HUDEP-2 (cell line): ENCODE measurements around the gene GABRB3.
A peak's percentile ranks its signal among the peaks of the same experiment; 100 is the strongest.

Experiments
- DNase-seq, 76 experiments: peaks; one replicate each; lab custom pipeline; 2025; ENCODE audit not compliant: unreplicated experiment in 76 of 76; lab: John Stamatoyannopoulos, UW

GABRB3 gene

DNA sequence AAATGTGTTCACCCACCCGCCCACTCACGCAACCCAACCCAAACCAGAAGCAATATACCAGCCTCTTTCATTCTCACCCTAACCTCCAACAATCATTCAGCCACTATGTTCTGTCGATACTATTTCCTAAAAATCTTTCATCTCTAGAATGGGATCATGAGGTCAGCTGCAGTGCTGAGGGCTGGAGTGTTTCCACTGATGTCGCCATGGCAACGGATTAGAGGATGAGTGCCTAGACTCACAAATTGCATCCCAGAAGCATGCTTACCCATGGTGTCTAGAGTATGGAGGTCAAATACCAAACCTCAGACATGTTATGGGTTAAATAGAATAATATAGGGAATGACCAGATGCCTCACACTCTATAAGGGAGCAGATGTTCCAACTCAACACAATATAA is 138.5 kb downstream of the GABRB3 start:
- no peak for DNase-seq

DNA sequence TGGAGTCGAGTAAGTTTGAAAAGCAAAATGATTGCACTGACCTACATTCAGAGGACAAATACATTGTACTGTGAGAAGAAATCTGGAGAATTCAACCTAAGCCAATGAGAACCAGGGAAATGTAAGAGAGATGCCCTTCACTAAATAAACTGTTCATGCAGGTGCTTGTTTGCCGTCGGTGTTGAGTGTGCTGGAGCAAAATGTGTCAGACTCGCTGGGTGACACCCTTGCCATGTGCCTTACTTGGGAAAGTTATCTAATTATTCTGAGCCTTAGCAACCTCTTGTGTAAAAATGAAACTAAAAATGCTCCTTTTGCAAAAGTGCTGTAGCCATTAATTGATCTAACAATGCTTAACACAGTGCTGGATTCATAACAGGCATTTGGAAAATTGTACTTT is 140.4 kb downstream of the GABRB3 start:
- DNase-seq, result no peak

DNA sequence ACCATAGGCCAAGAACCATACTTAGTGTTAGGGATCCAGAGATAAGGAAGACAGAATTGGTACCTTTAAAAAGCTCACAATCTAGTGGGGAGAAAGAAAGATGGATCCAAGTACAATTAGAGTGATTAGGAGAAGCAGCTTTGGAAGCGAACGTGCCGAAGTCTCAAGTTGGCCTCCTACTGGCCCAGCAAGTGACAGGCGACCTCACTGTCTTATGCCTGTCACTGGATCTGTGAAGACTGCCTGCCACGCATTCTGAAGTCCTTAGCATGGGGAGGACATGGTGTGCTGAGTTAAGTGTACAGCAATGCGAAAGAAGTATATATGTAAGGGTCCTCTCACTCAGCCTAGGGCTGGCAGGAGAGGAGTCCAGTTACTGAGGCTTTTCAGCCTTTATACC is 141.0 kb downstream of the GABRB3 start:
- peak in 1 of 76 experiments; percentile 17 for DNase-seq

DNA sequence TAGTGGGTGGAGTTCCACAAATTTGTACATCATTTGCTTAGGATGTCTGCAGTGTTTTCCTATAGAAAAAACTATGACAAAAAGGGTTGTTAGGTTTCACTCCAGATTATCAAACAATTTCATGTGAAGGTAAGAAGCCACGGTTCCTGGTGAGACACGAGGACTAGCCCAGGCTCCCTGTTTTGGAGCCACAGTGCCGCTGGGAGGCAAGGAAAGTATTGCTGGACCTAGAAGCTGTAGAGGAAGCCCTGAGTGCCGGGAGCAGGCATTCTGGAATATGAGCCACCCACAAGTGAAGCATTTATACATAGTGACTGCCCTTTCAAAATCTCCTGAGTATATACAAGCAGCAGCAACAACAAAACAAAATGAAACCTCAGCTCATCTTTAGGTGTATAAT is 142.0 kb downstream of the GABRB3 start:
- no peak for DNase-seq

DNA sequence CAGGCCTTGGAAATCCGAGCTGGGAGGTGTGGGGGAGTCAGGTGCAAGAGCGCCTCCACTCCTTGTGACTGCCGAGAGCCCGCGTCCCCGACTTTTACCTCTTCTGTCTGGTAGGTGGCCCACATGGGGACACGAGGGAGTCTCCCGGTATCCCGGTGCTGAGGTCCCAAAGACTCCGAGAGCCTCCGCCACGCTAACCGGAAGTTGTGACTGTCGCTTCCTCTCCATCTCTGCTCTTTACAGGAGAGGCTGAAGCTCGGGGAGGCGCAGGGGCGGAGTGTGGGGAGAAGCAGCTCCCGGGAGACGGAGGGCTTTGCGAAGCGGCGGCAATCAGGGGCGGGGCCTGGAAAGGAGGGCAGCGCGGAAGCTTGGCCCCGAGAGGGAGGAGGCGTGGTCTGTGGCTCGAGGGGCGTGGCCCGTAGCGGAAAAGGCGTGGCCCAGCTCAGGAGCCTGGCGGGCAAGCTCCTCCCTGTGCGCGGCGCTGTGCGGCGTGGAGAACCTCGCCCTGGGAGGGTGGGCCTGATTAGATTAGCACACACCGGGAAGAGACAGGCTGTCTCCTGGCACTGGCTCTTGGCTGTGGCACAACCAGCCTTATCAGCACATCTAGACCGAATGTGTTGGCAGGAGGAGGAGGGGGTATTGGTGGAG is 143.9 kb downstream of the GABRB3 start:
- peak in 75 of 76 experiments; percentile 31 to 100 (median 94) for DNase-seq

DNA sequence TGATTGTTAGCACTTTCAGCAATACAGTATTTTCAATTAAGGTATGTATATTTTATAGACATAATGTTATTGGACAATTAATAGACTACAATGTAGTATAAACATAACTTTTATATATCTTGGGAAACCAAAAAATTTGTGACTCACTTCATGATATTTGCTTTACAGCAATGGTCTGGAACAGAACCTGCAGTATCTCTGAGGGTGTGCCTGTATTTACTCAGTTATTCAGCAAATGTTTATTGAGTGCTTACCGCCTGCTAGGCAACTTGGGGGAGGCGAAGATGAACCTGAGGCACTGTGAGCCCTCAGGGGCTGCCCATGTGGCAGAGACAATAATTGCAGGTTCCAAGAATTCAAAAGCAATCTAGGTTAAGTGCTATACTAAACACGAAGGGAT is 144.8 kb downstream of the GABRB3 start:
- peak in 30 of 76 experiments; percentile 3 to 61 (median 24) for DNase-seq

DNA sequence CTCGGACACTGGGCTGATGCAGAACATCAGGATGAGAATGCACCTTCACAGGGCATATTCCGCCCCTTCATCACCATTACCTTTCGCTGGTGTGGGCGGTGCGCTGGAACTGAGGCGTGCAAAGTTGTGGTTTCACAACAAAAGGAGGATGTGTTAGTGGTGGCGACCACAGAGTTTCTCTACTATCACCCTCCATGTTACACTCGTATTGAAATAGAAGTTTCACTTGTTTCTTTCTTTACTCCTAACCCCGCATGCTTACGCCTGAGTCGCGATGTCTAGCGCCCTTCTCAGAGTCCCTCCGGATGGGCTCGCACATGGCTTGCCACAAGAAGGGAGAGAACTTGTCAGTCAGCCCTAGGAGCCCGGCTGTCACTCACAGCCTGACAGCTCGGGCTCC is 148.7 kb downstream of the GABRB3 start:
- no peak for DNase-seq

DNA sequence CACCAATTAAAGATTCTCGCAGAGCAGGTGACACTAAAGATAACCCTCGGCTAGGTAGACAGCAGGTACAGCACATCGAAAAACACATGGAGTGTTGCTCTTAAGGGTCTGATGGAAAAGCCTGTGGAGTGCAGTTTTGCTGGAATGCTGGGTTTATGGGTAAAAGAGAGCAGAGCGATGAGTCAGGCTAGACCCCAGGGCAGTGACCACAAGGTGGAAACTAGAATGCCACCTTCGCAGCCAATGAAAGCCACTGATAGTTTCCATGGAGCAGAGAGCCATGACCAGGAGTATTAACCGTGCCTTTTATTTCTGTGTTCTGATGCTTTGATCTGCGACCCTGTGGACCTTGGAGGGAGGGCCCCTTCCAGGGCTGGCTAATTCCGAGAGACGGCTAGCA is 149.8 kb downstream of the GABRB3 start:
- DNase-seq, result no peak

DNA sequence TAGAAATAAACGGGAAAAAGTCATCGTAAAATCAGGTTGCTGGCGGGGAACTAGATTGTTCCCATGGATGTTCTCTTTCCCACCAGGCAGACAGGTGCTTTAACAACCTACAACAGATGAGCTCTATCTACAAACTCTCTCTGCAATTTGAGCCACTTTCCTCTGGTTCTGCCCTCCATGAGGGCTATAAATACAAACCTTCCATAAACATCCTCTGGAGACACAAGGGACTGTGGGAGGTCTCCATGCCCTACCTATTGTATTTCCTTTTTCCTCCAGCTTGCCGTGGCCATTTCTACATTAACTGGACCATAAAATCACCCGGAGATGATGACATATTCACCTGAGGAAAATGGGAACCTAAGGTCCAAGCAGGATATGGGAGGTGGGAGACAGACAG is 151.1 kb downstream of the GABRB3 start:
- no peak for DNase-seq

DNA sequence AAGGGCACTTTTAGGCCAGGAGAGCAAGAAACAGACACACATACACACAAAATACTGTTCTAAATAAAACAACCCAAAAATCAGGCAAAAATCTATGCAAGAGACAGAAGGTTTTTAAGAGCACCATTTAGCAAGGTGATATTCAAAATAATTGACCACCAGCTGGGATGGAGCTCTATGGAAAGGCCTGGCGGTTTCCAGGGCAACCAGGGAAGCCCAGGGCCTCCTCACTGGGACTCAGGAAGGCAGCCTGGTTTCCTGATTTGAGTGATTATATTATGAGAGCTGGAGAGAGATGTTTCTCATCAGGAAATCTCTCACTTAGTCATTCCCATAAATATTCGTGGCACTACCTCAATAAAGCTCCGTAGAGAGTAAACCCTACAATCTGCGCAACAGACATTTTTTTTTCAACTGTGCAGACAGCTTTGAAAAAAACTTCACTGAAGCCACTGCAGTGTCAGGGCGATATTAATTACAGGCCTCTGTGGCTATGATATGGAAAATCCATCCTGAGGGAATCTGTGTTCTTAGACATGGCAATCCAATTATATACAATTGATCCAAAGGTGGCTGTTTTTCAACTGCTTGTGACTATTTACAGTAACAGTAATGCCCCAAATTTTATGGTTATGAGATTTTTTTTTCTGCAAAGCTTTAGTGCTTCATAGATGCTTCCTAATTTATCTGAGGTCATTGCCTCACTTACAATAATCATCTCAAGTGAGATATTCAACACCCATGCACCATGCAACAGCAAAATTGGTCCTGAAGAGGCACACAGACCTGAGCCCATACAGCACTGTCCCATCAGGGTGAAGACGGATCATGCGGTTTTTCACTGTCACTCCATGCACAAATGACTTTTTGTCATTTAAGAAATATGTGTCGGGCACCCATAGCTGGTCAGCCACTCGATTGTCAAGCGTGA is 152.1 kb downstream of the GABRB3 start:
- DNase-seq, result no peak

DNA sequence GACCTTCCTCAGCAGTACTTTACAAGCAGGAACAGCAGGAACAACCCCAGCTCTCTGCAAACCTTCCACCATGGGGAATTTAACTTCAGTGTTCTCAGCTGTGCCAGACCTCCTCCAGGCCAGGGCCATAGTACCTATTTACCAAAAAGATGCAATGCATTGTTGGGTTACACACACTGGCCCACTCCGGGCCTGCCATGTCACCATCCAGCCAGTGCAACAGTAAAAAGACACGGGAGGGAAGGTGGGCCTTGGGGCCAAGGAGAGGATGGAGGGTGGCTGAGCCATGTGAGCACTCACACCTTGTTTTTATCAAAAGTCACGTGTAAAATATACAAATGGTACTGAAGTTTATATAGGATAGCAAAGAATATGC is 157.0 kb downstream of the GABRB3 start:
- no peak for DNase-seq

DNA sequence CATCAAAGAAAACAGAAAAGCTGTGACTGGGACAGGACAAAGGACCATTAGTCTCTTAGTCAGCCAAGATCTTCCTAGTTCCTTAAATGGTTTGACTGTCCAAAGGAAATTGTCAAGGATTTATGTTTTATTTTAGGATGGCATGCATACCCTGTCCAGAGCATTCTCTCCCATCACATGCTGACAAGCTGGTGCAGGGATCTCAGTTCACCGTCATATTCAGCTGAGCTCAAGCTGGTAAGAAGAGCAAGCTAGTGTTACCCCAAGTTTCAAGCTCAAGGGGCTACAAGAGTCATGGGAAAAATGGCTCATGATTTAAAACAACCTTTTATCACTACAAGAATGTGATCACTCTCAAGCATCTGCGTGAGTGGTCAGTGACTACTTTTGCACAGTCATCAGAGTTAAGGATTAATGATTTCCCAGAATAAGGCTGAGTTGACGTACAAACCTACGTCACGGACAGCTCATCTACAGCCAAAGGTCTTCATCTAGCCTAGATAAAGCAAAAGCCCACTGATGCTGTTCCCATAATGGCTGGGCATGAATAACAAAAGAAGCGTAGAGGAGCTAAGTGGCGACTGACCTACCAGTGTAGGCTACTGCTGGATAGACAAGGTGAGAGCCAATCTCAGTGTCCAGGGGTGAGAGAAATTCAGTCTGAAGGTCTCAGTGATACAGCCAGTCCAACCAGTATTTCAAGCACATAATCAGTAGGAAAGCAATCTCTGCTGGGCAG is 157.5 kb downstream of the GABRB3 start:
- no peak for DNase-seq

DNA sequence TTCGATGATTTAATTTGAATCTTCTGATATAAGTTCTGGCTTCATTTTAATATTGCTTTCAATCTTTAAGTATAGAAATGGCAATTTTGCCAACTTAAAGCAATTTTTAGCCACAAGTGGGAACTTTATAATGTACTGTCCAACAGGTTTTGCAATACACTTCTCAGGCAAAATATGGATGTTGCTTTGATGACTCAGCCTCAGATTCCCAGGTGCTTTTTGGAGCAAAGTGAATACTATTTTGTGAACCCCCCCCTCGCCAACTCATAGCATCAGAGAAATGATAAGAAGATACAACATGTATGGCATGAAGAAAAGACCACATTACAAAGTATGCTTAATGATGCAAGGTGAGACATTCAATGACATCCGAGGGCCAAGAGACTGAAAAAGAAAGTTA is 158.1 kb downstream of the GABRB3 start:
- no peak for DNase-seq

DNA sequence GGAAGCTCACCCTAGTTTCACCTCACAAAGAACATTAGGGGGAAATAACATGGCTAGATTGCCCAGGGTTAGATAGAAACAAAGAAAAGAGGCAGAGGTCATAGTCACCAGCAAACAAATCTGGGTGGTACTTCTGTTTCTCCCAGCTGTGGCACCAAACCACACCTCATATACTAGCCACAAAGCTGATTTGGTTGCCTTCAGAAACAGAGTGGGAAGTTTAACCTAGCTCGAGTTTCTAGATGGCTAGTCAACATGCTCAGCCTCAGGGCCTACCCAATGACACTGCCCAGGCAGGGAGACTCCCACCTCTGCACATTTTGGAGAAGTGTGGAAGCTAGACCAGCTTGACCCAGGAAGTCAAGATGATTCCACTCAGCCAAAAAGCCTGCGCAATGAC is 174.2 kb downstream of the GABRB3 start:
- DNase-seq, result no peak

DNA sequence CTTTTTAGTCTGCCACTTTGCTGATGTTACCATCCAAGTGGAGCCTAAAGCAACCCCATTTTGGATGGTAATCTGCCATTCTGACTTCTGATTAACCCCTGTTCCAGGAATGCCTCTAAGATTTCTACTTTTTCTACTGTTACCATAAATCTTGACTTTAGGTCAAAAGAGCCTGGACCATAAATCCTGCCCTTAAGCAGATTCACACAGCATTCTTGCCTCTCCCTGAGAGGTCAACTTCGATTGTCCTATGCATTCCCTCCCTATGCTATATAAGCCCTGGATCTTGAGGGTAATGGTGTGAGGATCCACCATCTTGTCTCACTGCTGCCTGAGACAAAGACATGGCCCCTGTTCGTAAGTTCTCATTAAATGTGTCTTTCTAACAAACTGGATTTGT is 177.3 kb downstream of the GABRB3 start:
- no peak for DNase-seq

DNA sequence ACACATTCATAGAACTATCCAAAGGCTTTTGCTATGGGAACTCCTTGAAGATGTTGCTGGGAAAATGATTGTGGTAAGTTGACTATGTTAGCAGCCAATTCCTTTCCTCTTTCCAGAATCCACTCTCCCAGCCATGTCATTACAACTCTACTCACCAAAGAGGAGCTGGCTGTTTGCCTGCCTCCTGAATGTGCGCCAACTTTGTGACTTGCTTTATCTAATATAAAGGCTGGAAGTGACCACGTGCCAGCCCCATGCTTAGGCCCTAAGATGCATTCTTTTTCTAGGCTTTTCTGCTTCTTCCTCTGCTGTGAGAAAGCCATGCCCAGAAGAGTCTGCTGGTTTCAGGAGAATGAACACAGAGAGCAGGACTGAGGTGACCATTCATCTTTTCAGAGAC is 182.2 kb downstream of the GABRB3 start:
- DNase-seq, result peak in 19 of 76 experiments; percentile 1 to 38 (median 11)

DNA sequence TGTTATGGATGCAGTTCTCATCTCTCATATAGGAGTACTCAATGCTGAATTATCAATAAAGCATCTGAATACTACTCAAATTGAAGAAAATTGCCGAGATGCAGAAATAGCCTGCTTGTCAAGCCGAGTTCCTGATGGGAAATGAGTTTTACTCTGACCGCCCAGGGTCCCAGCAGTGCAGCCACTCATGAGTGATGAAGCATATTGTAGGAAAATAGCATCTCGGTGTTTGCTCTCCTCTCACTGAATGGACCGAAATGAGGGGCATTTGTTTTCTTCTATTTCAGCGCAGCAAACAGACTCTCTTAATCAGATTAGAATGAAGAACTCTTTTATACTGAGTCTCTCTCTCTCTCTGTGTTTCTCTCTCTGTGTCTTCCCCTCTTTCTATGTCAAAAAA is 190.0 kb downstream of the GABRB3 start:
- DNase-seq, result no peak

DNA sequence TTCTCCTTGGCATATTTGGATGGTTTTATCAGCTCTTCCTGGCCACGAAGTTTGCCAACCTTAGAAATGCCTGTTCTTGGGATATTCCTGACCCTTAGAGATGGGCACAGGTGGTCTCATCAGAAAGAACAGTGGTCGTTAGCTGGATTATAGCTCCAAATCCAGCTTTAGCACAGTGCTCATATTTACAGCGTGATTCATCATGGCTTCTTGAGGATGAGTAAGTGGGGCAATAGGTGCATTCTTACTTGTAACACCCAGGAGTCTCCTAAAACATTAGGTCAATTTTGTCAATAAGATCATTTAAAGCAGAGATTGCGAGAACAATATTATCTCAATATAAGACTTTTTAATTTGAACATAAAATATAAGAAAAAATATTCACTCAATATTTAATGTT is 191.9 kb downstream of the GABRB3 start:
- DNase-seq, result no peak

DNA sequence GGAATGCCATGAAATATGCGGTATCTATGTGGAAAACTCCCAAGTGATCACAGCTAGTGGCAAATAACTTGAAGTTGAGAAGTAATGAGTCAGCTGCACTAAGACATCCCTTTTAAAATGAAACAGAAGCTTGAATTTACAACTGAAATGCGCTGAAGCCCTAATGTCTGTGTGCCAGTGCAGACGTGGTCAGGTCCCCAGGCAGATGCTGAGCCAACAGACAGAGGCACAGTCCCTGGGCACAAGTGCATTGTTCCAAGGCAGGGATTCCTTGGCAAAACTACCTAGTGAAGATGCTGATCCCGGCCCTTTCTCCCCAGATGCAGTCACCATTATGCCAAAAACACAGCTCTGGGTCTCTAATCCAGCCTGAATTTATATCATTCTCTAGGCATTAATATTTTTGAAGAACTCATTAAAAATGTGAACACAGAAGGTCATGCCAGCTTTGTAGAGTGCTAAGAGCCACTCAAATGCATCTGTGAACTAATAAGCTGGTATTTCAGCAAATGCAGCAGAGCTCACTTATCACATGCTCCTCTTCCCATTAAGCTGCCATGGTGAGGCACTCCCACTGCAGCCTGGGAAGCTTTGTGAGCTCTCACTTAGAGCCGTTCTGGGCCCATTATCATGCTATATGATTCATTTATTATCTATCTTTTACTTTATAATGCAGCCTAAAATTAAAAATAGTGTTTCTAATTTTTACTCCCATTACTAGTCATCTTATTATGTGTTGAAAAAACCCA is 200.1 kb downstream of the GABRB3 start:
- no peak for DNase-seq

DNA sequence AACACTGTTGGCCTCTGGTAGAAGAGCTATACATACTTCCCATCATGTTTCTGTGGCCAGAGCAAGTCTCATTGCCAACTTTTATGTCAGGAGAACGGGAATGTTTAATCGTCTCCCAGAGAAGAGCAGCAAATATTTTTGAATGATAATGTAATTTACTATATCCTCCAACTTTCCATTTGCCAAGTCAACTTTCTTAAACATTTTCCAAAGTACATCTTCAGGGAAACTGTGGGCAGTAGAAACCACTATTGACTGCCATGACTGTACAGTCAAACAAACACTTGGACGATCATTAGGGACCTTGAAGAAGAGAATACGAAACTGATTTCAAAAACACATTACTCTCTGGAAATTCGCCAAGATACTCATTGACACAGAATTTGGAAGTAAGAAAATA is 201.5 kb downstream of the GABRB3 start:
- no peak for DNase-seq

DNA sequence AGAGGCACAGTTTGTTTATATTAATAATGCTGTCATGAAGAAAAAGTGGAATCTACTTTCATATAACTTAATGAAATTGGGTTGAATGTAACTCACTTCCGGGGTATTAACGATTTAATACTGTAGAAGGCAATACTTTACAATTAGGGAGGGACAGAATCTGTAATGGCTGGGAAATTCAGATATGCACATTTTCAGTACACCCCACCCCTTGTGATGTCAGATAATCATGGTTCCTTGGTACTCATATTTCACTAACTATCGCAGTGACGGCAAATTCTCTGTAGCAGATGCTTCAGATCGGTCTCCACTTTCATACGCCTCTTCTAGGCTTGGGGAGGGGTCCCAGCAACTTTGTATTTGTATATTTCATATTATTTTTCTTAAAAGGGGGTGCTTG is 207.3 kb downstream of the GABRB3 start:
- DNase-seq, result no peak
